IMR-90 (cell line): Measurements from ENCODE around the gene SP9. TPM values are rescaled to one million over a fixed set of nuclear protein-coding genes. Genes with fewer than 3 reads are reported as not detected.

Experiments
- ATAC-seq: fragments of 200-7000 bp; cut with Tn5 transposase; 2 replicates; pipeline ENCODE4 v1.9.1; 2020; ENCODE audit warnings: low read depth, mild to moderate bottlenecking, moderate library complexity
- BruUV-seq: library from RNA; stranded (reverse); fragments of 400-500 nt; replicated peaks from 2 replicates; lab custom pipeline; 2021; lab: Mats Ljungman, UMichigan
- CTCF ChIA-PET: fragments of 300-600 bp; formaldehyde crosslinking; extraction: SDS; loops from one replicate; lab custom pipeline; 2021; ENCODE audit warnings: antibody characterized with exemption; lab: Yijun Ruan, JAX
- POLR2A ChIA-PET: fragments of 300-600 bp; sonication (Branson Sonifier 250); formaldehyde crosslinking; loops from one replicate; lab custom pipeline; 2022; ENCODE audit warnings: antibody characterized with exemption; ENCODE audit not compliant: unreplicated experiment; lab: Charles Lee
- DNase-seq: peaks from one replicate; pipeline ENCODE4 v3.0.0; 2013
- H2AFZ ChIP-seq: replicated peaks from 2 replicates; pipeline ENCODE3; 2013; ENCODE audit warnings: low read length, mild to moderate bottlenecking; ENCODE audit not compliant: poor library complexity
- H2AK5ac ChIP-seq: 2 replicates; pipeline ENCODE4 v1.6.1; 2013; ENCODE audit warnings: low read depth, low read length, inconsistent platforms
- H2AK9ac ChIP-seq: replicated peaks from 2 replicates; pipeline ENCODE3; 2013; ENCODE audit warnings: mild to moderate bottlenecking, low read depth, low read length, moderate library complexity; ENCODE audit not compliant: poor library complexity
- H2BK120ac ChIP-seq: 2 replicates; pipeline ENCODE4 v1.6.1; 2013; ENCODE audit warnings: low read depth, low read length, inconsistent platforms
- H2BK15ac ChIP-seq: 3 replicates; pipeline ENCODE4 v1.6.1; 2013; ENCODE audit warnings: low read depth, low read length, inconsistent platforms
- H2BK20ac ChIP-seq: 2 replicates; pipeline ENCODE4 v1.6.1; 2013; ENCODE audit warnings: low read depth, mild to moderate bottlenecking, inconsistent platforms, low read length, moderate library complexity
- H2BK5ac ChIP-seq: 2 replicates; pipeline ENCODE4 v1.6.1; 2013; ENCODE audit warnings: mild to moderate bottlenecking, low read depth, low read length, inconsistent platforms; ENCODE audit not compliant: poor library complexity, severe bottlenecking
- H3K14ac ChIP-seq: replicated peaks from 2 replicates; pipeline ENCODE4 v1.6.1; 2013; ENCODE audit warnings: low read depth, low read length, inconsistent platforms
- H3K18ac ChIP-seq: 2 replicates; pipeline ENCODE4 v1.6.1; 2013; ENCODE audit warnings: low read depth, low read length, control low read depth
- H3K23ac ChIP-seq: 2 replicates; pipeline ENCODE4 v1.6.1; 2013; ENCODE audit warnings: low read depth, low read length, inconsistent platforms
- H3K27ac ChIP-seq: 2 replicates; pipeline ENCODE4 v1.5.1; 2013; ENCODE audit warnings: mild to moderate bottlenecking, control low read depth, low read length; ENCODE audit not compliant: insufficient read depth
- H3K27me3 ChIP-seq: 2 replicates; pipeline ENCODE4 v1.6.1; 2013; ENCODE audit warnings: low read length; ENCODE audit not compliant: control insufficient read depth, insufficient read depth
- H3K36me3 ChIP-seq: 2 replicates; pipeline ENCODE4 v1.6.1; 2013; ENCODE audit warnings: low read length, mixed read lengths; ENCODE audit not compliant: control insufficient read depth, insufficient read depth
- H3K4ac ChIP-seq: 2 replicates; pipeline ENCODE4 v1.6.1; 2013; ENCODE audit warnings: low read depth, low read length, inconsistent platforms
- H3K4me1 ChIP-seq: 2 replicates; pipeline ENCODE4 v1.6.1; 2013; ENCODE audit warnings: low read length, mixed read lengths; ENCODE audit not compliant: control insufficient read depth, insufficient read depth
- H3K4me2 ChIP-seq: 2 replicates; pipeline ENCODE4 v1.6.1; 2013; ENCODE audit warnings: low read depth, mild to moderate bottlenecking, control low read depth, low read length, moderate library complexity
- H3K4me3 ChIP-seq: 2 replicates; pipeline ENCODE4 v1.5.1; 2013; ENCODE audit warnings: low read depth, mild to moderate bottlenecking, control low read depth, low read length, moderate library complexity; ENCODE audit not compliant: insufficient read depth
- H3K56ac ChIP-seq: 2 replicates; pipeline ENCODE4 v1.6.1; 2013; ENCODE audit warnings: low read length, inconsistent platforms; ENCODE audit not compliant: insufficient read depth; ENCODE audit errors: extremely low read depth
- H3K79me1 ChIP-seq, 2 experiments: 2 replicates each; pipeline ENCODE4 v1.6.1; 2013; ENCODE audit warnings: low read length in 2 of 2, inconsistent platforms in 1 of 2, low read depth in 1 of 2
- H3K9ac ChIP-seq: 2 replicates; pipeline ENCODE4 v1.6.1; 2013; ENCODE audit warnings: low read depth, low read length, control low read depth
- H3K9me1 ChIP-seq: 2 replicates; pipeline ENCODE4 v1.6.1; 2013; ENCODE audit warnings: low read length, inconsistent platforms; ENCODE audit not compliant: insufficient read depth
- H3K9me3 ChIP-seq: 2 replicates; pipeline ENCODE4 v1.6.1; 2013; ENCODE audit warnings: low read length; ENCODE audit not compliant: control insufficient read depth, insufficient read depth
- H4K20me1 ChIP-seq: 2 replicates; pipeline ENCODE4 v1.6.1; 2013; ENCODE audit warnings: low read length, inconsistent platforms; ENCODE audit not compliant: insufficient read depth
- H4K5ac ChIP-seq: 2 replicates; pipeline ENCODE4 v1.6.1; 2013; ENCODE audit warnings: mild to moderate bottlenecking, low read depth, low read length, control low read depth
- H4K8ac ChIP-seq, 2 experiments: 2 replicates each; pipeline ENCODE4 v1.6.1; 2013; ENCODE audit warnings: low read depth in 2 of 2, low read length in 2 of 2, control low read depth in 1 of 2, inconsistent platforms in 1 of 2
- H4K91ac ChIP-seq: 2 replicates; pipeline ENCODE4 v1.6.1; 2013; ENCODE audit warnings: low read depth, low read length, inconsistent platforms; ENCODE audit not compliant: insufficient read depth
- BHLHE40 ChIP-seq: fragments of 150-350 bp; IDR thresholded peaks from 2 replicates; pipeline ENCODE4 v1.6.1; 2016; ENCODE audit warnings: mild to moderate bottlenecking, low read depth, low read length
- CEBPB ChIP-seq: IDR thresholded peaks from 2 replicates; pipeline ENCODE4 v1.6.1; 2012; ENCODE audit warnings: low read depth, low read length, improper control_type of control experiment
- CHD1 ChIP-seq: IDR thresholded peaks from 2 replicates; pipeline ENCODE4 v1.6.1; 2012; ENCODE audit warnings: low read depth, low read length, improper control_type of control experiment
- FOS ChIP-seq: fragments of 150-350 bp; IDR thresholded peaks from 2 replicates; pipeline ENCODE4 v1.6.1; 2016; ENCODE audit warnings: low read depth, low read length
- MAFK ChIP-seq: IDR thresholded peaks from 2 replicates; pipeline ENCODE4 v1.6.1; 2012; ENCODE audit warnings: low read depth, low read length, improper control_type of control experiment
- MAZ ChIP-seq: IDR thresholded peaks from 2 replicates; pipeline ENCODE4 v1.6.1; 2012; ENCODE audit warnings: low read depth, mild to moderate bottlenecking, low read length, improper control_type of control experiment, moderate library complexity, borderline replicate concordance
- MXI1 ChIP-seq: IDR thresholded peaks from 2 replicates; pipeline ENCODE4 v1.6.1; 2012; ENCODE audit warnings: low read depth, mild to moderate bottlenecking, low read length, moderate library complexity, borderline replicate concordance
- NFE2L2 ChIP-seq: fragments of 150-350 bp; IDR thresholded peaks from 2 replicates; pipeline ENCODE4 v1.6.1; 2016; ENCODE audit warnings: low read depth, mild to moderate bottlenecking, low read length
- POLR2A ChIP-seq: IDR thresholded peaks from 2 replicates; pipeline ENCODE4 v1.6.1; 2012; ENCODE audit warnings: mild to moderate bottlenecking, low read depth, low read length
- RAD21 ChIP-seq: IDR thresholded peaks from 2 replicates; pipeline ENCODE4 v1.6.1; 2012; ENCODE audit warnings: low read length, improper control_type of control experiment
- RCOR1 ChIP-seq: IDR thresholded peaks from 2 replicates; pipeline ENCODE4 v1.6.1; 2012; ENCODE audit warnings: mild to moderate bottlenecking, low read length, improper control_type of control experiment; ENCODE audit not compliant: insufficient replicate concordance
- RFX5 ChIP-seq: IDR thresholded peaks from 2 replicates; pipeline ENCODE4 v1.8.0; 2012; ENCODE audit warnings: low read depth, mild to moderate bottlenecking, low read length, moderate library complexity
- SMC3 ChIP-seq: fragments of 150-350 bp; IDR thresholded peaks from 2 replicates; pipeline ENCODE4 v1.6.1; 2016; ENCODE audit warnings: low read depth, mild to moderate bottlenecking, antibody characterized with exemption, low read length, moderate library complexity
- WGBS, 2 experiments: methylation state at CpG; one replicate each; pipeline versions ENCODE4 v1.1.5 to v1.1.7; 2013; ENCODE audit warnings: missing lambda C conversion rate in 2 of 2; ENCODE audit not compliant: insufficient read length in 1 of 2; ENCODE audit errors: extremely low coverage in 2 of 2; 5-methylcytosine and 5-hydroxymethylcytosine counted together
- dilution Hi-C: fragments of 300-500 bp; cut with HindIII; formaldehyde crosslinking; loops from one replicate; pipeline ENCODE4 v1.14.3; 2018; ENCODE audit warnings: low sequenced_read_pairs; ENCODE audit not compliant: unreplicated experiment
- in situ Hi-C: fragments of 300-500 bp; cut with MboI; formaldehyde crosslinking; loops from 3 replicates; pipeline ENCODE4 v1.14.3; 2019; ENCODE audit warnings: low sequenced_read_pairs, inconsistent platforms, mixed read lengths
- intact Hi-C: fragments of 100-400 bp; cut with micrococcal nuclease; formaldehyde crosslinking; loops from 2 replicates; pipeline ENCODE4 v1.10.0; 2022
- polyA plus RNA-seq, 3 experiments: library from polyadenylated mRNA; depleted of rRNA; stranded (reverse); fragments of >200 nt; gene quantifications; 2 replicates each; pipeline ENCODE4 v1.2.3, GENCODE V29; 2012; ENCODE audit warnings: low replicate concordance in 1 of 3
- total RNA-seq: library from RNA; depleted of rRNA; stranded (reverse); fragments of >200 nt; gene quantifications from 2 replicates; pipeline ENCODE4 v1.2.3, GENCODE V29; 2012
- TF ChIP-seq, protein P1 (sequence below): fragments of 150-350 bp; IDR thresholded peaks from 2 replicates; pipeline ENCODE4 v1.6.1; 2017; ENCODE audit warnings: mild to moderate bottlenecking, antibody characterized with exemption, low read length, low read depth
- TF ChIP-seq, protein P2 (sequence below): fragments of 150-350 bp; IDR thresholded peaks from 2 replicates; pipeline ENCODE4 v1.6.1; 2016; ENCODE audit warnings: low read depth, mild to moderate bottlenecking, low read length, moderate library complexity, borderline replicate concordance
- TF ChIP-seq, protein P3 (sequence below): conservative IDR thresholded peaks from 2 replicates; pipeline ENCODE4 v1.5.1; 2012; ENCODE audit warnings: mild to moderate bottlenecking, low read depth, low read length, improper control_type of control experiment

Gene SP9
- total and polyA plus RNA-seq, 2 of the 4 experiments (the other 2 are of a cell fraction), result not detected

DNA sequence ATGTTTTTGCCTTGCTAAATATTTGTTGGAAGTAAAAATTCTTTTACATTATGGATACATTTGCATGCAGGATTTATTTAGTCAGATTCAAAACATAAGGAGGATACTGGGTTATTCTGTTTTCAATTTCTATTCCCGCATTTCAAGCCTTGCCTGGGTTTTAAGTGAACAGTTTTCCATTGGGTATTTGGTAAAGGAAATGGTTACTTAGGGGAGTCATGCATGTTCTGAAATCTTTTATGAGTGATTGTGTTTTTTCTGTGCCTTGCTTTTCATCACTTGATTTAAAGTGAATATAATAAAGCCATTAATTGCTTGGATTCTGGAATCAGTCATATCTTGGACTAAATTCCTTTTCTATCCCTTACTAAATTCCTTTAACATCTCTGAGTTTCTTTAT lies 12.0 kb upstream of the SP9 start:
- no peak overlapping the region for H4K8ac ChIP-seq
- H3K4me1 ChIP-seq, result peaks cover 2% of the 10 kb centered on the region; the same call in 1 of the 2 replicates
- no peak overlapping the region for H3K14ac ChIP-seq
- H3K56ac ChIP-seq, result no peak overlapping the region
- H2BK5ac ChIP-seq, result no peak overlapping the region
- CTCF ChIA-PET, result no interaction called here
- H3K27ac ChIP-seq, result no peak overlapping the region
- no peaks in the 10 kb centered on the region for H3K79me1 ChIP-seq
- H2BK15ac ChIP-seq, result no peak overlapping the region
- POLR2A ChIA-PET, result interaction anchor here (0.6 kb wide), 1 partner anchor 307 kb away, joined by 5 read pairs; no protein-coding TSS in a partner anchor
- H3K36me3 ChIP-seq, result no peaks in the 10 kb centered on the region
- H4K5ac ChIP-seq, result no peak overlapping the region
- no peak overlapping the region for H3K23ac ChIP-seq
- TF ChIP-seq SMC3 (no peak), RCOR1 (no peak), MAFK (no peak), RFX5 (no peak), FOS (no peak), RAD21 (no peak), POLR2A (no peak), CEBPB (no peak), NFE2L2 (no peak), MAZ (no peak), CHD1 (no peak), MXI1 (no peak), BHLHE40 (no peak)
- TF ChIP-seq, protein P1, sequence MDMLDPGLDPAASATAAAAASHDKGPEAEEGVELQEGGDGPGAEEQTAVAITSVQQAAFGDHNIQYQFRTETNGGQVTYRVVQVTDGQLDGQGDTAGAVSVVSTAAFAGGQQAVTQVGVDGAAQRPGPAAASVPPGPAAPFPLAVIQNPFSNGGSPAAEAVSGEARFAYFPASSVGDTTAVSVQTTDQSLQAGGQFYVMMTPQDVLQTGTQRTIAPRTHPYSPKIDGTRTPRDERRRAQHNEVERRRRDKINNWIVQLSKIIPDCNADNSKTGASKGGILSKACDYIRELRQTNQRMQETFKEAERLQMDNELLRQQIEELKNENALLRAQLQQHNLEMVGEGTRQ, result no peak
- TF ChIP-seq, protein P2, sequence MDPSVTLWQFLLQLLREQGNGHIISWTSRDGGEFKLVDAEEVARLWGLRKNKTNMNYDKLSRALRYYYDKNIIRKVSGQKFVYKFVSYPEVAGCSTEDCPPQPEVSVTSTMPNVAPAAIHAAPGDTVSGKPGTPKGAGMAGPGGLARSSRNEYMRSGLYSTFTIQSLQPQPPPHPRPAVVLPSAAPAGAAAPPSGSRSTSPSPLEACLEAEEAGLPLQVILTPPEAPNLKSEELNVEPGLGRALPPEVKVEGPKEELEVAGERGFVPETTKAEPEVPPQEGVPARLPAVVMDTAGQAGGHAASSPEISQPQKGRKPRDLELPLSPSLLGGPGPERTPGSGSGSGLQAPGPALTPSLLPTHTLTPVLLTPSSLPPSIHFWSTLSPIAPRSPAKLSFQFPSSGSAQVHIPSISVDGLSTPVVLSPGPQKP, result no peak
- TF ChIP-seq, protein P3, sequence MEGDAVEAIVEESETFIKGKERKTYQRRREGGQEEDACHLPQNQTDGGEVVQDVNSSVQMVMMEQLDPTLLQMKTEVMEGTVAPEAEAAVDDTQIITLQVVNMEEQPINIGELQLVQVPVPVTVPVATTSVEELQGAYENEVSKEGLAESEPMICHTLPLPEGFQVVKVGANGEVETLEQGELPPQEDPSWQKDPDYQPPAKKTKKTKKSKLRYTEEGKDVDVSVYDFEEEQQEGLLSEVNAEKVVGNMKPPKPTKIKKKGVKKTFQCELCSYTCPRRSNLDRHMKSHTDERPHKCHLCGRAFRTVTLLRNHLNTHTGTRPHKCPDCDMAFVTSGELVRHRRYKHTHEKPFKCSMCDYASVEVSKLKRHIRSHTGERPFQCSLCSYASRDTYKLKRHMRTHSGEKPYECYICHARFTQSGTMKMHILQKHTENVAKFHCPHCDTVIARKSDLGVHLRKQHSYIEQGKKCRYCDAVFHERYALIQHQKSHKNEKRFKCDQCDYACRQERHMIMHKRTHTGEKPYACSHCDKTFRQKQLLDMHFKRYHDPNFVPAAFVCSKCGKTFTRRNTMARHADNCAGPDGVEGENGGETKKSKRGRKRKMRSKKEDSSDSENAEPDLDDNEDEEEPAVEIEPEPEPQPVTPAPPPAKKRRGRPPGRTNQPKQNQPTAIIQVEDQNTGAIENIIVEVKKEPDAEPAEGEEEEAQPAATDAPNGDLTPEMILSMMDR, result no peak
- DNase-seq (no peak), ATAC-seq (no peak)
- H2AFZ ChIP-seq, result no peak overlapping the region
- H3K4ac ChIP-seq, result no peak overlapping the region
- H3K27me3 ChIP-seq, result peaks cover 56% of the 10 kb centered on the region
- H3K9ac ChIP-seq, result no peak overlapping the region
- peaks cover 5% of the 10 kb centered on the region; the same call in 1 of the 2 replicates for H4K20me1 ChIP-seq
- intact Hi-C loops (no loop called here), in situ Hi-C loops (no loop called here), dilution Hi-C loops (no loop called here)
- no TSS peak for BruUV-seq
- H2AK9ac ChIP-seq, result no peak overlapping the region
- H3K9me3 ChIP-seq, result peaks cover 4% of the 10 kb centered on the region
- H4K91ac ChIP-seq, result no peak overlapping the region
- H3K4me2 ChIP-seq, result no peak overlapping the region
- H3K18ac ChIP-seq, result no peak overlapping the region
- no peak overlapping the region for H2BK20ac ChIP-seq
- H3K4me3 ChIP-seq, result no peak overlapping the region
- H3K9me1 ChIP-seq, result no peaks in the 10 kb centered on the region
- H2BK120ac ChIP-seq, result no peak overlapping the region
- no peak overlapping the region for H2AK5ac ChIP-seq
- WGBS, 2 experiments, result no CpG with 5 or more reads among the region's 1 CpG
